Type B pancreatic cell (in vitro differentiated cells): Measurements from ENCODE around the gene HLA-DOA. TPM values are rescaled to one million over a fixed set of nuclear protein-coding genes. Genes with fewer than 3 reads are reported as not detected.

Experiments
- DNase-seq: peaks from one replicate; pipeline ENCODE4 v3.0.0; 2021; ENCODE audit warnings: mixed read lengths; ENCODE audit not compliant: unreplicated experiment; ENCODE audit errors: extremely low spot score
- H3K27ac Mint-ChIP-seq: 2 replicates; pipeline ENCODE4 v1.8.0; 2021; ENCODE audit warnings: mild to moderate bottlenecking, mixed read lengths
- H3K27me3 Mint-ChIP-seq: 2 replicates; pipeline ENCODE4 v1.8.0; 2021; ENCODE audit warnings: mixed read lengths
- H3K36me3 Mint-ChIP-seq: 2 replicates; pipeline ENCODE4 v1.8.0; 2021; ENCODE audit warnings: mixed read lengths
- H3K4me1 Mint-ChIP-seq: one replicate; pipeline ENCODE4 v1.8.0; 2021; ENCODE audit warnings: mixed read lengths; ENCODE audit not compliant: unreplicated experiment
- H3K4me3 Mint-ChIP-seq: 2 replicates; pipeline ENCODE4 v1.8.0; 2021; ENCODE audit warnings: mild to moderate bottlenecking, mixed read lengths
- H3K9me3 Mint-ChIP-seq: 2 replicates; pipeline ENCODE4 v1.8.0; 2021; ENCODE audit warnings: mixed read lengths
- total RNA-seq: library from RNA; stranded (reverse); gene quantifications from 2 replicates; pipeline ENCODE4 v1.2.1, GENCODE V29; 2021; ENCODE audit warnings: low replicate concordance
- TF ChIP-seq, protein P1 (sequence below): fragments of 200-600 bp; sonication (generic); conservative IDR thresholded peaks from 2 replicates; pipeline ENCODE4 v1.5.0; 2021; ENCODE audit warnings: antibody characterized with exemption, mild to moderate bottlenecking

Gene HLA-DOA
- total RNA-seq, 1 donor from 2014 or later, result 2.5 TPM

- Mint-ChIP-seq H3K36me3 (peaks cover 56% of the 10 kb centered on the region), H3K4me3 (peak overlapping the region; percentile 95), H3K4me1 (peaks cover 21% of the 10 kb centered on the region), H3K27ac (peak overlapping the region; percentile 98), H3K9me3 (no peaks in the 10 kb centered on the region), H3K27me3 (peaks cover 3% of the 10 kb centered on the region)
- TF ChIP-seq, protein P1, sequence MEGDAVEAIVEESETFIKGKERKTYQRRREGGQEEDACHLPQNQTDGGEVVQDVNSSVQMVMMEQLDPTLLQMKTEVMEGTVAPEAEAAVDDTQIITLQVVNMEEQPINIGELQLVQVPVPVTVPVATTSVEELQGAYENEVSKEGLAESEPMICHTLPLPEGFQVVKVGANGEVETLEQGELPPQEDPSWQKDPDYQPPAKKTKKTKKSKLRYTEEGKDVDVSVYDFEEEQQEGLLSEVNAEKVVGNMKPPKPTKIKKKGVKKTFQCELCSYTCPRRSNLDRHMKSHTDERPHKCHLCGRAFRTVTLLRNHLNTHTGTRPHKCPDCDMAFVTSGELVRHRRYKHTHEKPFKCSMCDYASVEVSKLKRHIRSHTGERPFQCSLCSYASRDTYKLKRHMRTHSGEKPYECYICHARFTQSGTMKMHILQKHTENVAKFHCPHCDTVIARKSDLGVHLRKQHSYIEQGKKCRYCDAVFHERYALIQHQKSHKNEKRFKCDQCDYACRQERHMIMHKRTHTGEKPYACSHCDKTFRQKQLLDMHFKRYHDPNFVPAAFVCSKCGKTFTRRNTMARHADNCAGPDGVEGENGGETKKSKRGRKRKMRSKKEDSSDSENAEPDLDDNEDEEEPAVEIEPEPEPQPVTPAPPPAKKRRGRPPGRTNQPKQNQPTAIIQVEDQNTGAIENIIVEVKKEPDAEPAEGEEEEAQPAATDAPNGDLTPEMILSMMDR, result no peak
- DNase-seq, result no peak
Measured at GRCh38 chr6:32972353-32973143, 36.8 kb downstream of the HLA-DOA start.

- DNase-seq, result peak; percentile 100
- H3K4me3 Mint-ChIP-seq, result peak overlapping the region; percentile 95
- TF ChIP-seq, protein P1, result peak; percentile 35
- peaks cover 3% of the 10 kb centered on the region for H3K27me3 Mint-ChIP-seq
- H3K27ac Mint-ChIP-seq, result peak overlapping the region; percentile 98
- peaks cover 49% of the 10 kb centered on the region for H3K36me3 Mint-ChIP-seq
- H3K4me1 Mint-ChIP-seq, result peaks cover 25% of the 10 kb centered on the region
- no peaks in the 10 kb centered on the region for H3K9me3 Mint-ChIP-seq
Measured at GRCh38 chr6:32971581-32972352, 37.6 kb downstream of the HLA-DOA start.

DNA sequence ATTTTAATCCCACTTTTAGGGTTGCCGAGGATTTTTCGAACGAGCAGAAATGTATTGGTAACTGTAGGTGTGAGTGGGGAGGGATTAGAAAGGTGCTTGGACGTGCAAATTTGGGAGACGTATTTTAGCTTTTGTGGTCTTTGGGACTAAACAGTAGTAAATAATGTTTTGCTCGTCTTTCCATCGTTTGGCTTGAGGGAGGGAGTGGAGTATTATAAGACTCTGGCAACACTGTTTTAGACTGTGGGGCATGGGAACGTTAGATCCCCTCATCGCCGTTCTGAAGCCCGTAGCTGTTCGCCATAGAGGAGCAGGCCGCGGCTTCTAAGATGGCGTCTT lies 38.2 kb downstream of the HLA-DOA start:
- no peak for DNase-seq
- TF ChIP-seq, protein P1, result no peak
- peaks cover 44% of the 10 kb centered on the region for H3K36me3 Mint-ChIP-seq
- peaks cover 3% of the 10 kb centered on the region for H3K27me3 Mint-ChIP-seq
- H3K4me1 Mint-ChIP-seq, result peaks cover 24% of the 10 kb centered on the region
- H3K27ac Mint-ChIP-seq, result peak overlapping the region; percentile 98
- H3K4me3 Mint-ChIP-seq, result peak overlapping the region; percentile 95
- H3K9me3 Mint-ChIP-seq, result no peaks in the 10 kb centered on the region

DNA sequence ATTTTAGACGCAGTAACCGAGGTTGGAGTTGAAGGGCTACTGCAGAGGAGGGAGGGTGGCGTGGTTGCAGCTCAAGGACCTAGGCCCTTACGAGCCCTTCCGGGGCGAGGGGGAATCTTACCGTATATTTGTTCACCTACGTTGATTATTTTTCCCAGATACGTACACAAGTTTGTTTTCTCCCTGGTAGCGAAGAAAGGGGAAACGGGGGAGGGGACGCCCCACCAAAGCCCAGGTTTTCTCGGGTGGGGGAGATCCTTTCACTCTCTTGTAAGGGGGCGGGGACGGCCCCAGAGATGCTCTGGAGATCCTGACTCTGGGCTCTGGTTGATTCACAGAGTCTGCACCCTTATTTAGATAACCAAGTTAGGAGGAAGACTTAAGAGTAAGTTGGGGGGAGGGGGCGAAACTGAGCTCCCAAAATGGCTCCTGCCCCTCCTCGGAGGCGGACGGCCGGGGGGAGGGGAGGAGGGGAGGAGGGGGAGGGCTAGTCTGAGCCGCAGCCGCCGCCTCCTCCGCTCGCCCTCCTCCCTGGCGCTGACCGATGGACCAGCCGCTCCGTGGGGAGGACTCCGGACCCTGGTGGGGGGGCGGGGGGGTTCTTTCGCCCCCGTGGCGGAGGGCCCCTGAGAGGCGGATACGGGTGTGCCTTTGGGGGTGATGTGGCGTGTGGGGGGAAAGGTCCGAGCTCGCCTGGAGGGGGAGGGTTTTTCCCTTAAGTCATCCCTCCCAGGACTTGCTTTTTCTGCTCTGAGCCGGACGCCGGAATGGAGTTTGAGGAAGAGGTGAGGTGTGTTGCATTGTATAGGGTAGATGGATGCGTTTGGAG lies 38.8 kb downstream of the HLA-DOA start:
- DNase-seq, result peak; percentile 86
- H3K27me3 Mint-ChIP-seq, result peaks cover 3% of the 10 kb centered on the region
- H3K36me3 Mint-ChIP-seq, result peaks cover 38% of the 10 kb centered on the region
- peaks cover 22% of the 10 kb centered on the region for H3K4me1 Mint-ChIP-seq
- H3K4me3 Mint-ChIP-seq, result peak overlapping the region; percentile 96
- peak overlapping the region; percentile 98 for H3K27ac Mint-ChIP-seq
- H3K9me3 Mint-ChIP-seq, result no peaks in the 10 kb centered on the region
- TF ChIP-seq, protein P1, result no peak

GRCh38 chr6:32969685-32970412 lies 39.5 kb downstream of the HLA-DOA start:
- H3K36me3 Mint-ChIP-seq, result peaks cover 30% of the 10 kb centered on the region
- peak; percentile 83 for DNase-seq
- TF ChIP-seq, protein P1, result peak; percentile 62
- peak overlapping the region; percentile 96 for H3K4me3 Mint-ChIP-seq
- no peaks in the 10 kb centered on the region for H3K9me3 Mint-ChIP-seq
- H3K27me3 Mint-ChIP-seq, result peaks cover 3% of the 10 kb centered on the region
- peak overlapping the region; percentile 98 for H3K27ac Mint-ChIP-seq
- peaks cover 18% of the 10 kb centered on the region for H3K4me1 Mint-ChIP-seq
